GM12801 (cell line): ENCODE measurements around the gene DDO.

Experiments used
- CTCF ChIP-seq: IDR thresholded peaks from one replicate; pipeline ENCODE4 v1.5.1; 2011; ENCODE audit warnings: control low read depth; ENCODE audit not compliant: insufficient read length; ENCODE audit errors: extremely low read depth

The DDO gene

DNA sequence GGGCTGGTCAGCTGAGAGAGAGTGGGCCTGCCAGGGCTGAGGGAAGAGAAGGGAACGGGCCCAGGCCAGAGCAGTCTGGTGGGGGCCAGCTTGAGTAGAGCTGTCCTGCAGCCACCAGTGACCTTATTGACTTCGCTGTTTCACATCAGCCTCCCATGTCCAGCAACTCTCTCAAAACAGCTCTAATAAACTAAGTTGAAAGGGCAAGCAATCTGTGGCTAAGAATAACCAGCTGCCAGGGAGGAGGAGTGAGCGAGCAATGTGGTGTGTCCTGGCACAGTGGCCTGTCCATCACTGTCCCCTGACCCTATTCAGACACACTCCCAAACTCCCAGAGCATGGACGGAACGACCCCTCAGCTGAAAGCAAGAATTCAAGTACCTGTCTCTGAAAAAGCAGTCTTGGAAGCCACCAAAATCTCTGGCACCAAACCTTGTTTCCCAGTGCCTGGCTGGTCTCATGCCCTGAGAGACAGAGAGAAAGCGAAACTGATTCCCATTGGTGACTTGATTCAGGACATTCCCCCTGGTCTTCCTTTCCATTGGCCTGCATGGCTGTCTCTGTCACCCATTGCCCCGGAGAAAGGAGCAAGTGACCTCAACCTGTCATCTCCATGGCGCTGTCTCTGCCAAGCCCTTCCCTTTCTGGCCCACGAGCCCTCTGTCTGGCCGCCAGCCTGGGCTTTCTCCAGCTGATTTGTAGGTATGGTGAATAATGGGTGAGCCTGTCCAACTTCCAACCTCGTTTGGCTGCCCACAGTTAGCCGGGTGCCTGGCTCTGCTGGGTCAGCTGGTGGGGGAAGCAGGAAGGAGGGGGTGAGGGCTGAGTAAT lies at the start of gene DDO:
Gene DDO, minus strand, starts transcription at position 490 of the 831 bp plus-strand sequence. CDS start 2,113 bp downstream, outside the sequence.
- no peak for TF ChIP-seq CTCF

- TF ChIP-seq CTCF, result no peak
These were observed 47.6 kb upstream of the DDO start for GRCh38 chr6:110462884-110463481.

GRCh38 chr6:110461376-110461775 lies 46.0 kb upstream of the DDO start:
- TF ChIP-seq CTCF, result no peak

DNA sequence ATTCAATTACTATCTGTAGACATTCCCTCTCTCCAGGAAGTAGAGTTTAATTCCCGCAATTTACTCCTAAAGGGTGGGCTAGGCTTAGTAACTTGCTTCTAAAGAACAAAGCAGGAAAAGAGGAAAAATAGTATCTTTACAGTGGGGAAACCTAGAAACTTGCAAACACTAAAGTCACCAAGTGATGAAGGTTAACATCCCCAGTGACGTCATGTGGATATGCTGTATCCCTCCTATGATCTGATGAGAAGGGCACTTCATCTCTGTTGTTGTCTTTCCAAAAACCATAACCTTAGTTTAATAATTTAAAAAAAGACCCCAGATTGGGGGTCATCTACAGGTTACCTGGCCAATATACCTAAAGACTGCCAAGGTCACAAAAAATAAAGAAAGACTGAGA lies 43.8 kb upstream of the DDO start:
- TF ChIP-seq CTCF, result no peak

GRCh38 chr6:110458476-110458875 lies 43.1 kb upstream of the DDO start:
- no peak for TF ChIP-seq CTCF

GRCh38 chr6:110456694-110457093 lies 41.3 kb upstream of the DDO start:
- no peak for TF ChIP-seq CTCF

- TF ChIP-seq CTCF, result no peak
These were observed 34.1 kb upstream of the DDO start for GRCh38 chr6:110449541-110449895.
